ENCODE measurements around the gene IFNA2.
A peak's percentile ranks its signal among the peaks of the same experiment; 100 is the strongest.
"Not testable (repeated sequence)": the region's sequence is repeated elsewhere in the genome, so short reads cannot be mapped to it uniquely, and the experiment has no call there.

The IFNA2 gene

GRCh38 chr9:21385131-21385670, at the start of gene IFNA2:
Gene IFNA2 (minus strand): TSS chr9:21385398. CDS start chr9:21385329, 69 bp downstream.
- no peak for DNase-seq

GRCh38 chr9:21435015-21435383, 49.8 kb upstream of the IFNA2 start:
- not testable (repeated sequence) for DNase-seq

- DNase-seq, result no peak
Observed at GRCh38 chr9:21434202-21435014, 49.2 kb upstream of the IFNA2 start.

GRCh38 chr9:21432672-21433425, 47.7 kb upstream of the IFNA2 start:
- no peak for DNase-seq

GRCh38 chr9:21429191-21429590, 44.0 kb upstream of the IFNA2 start:
- no peak for DNase-seq

- no peak for DNase-seq
Observed at GRCh38 chr9:21428235-21428634, 43.0 kb upstream of the IFNA2 start.

GRCh38 chr9:21415493-21416267, 30.5 kb upstream of the IFNA2 start:
- DNase-seq, result no peak

GRCh38 chr9:21414220-21414940, 29.2 kb upstream of the IFNA2 start:
- DNase-seq, result no peak

GRCh38 chr9:21413624-21414023, 28.4 kb upstream of the IFNA2 start:
- DNase-seq, result no peak

GRCh38 chr9:21413151-21413550, 28.0 kb upstream of the IFNA2 start:
- no peak for DNase-seq

GRCh38 chr9:21412107-21412506, 26.9 kb upstream of the IFNA2 start:
- no peak for DNase-seq

- no peak for DNase-seq
Observed at GRCh38 chr9:21408817-21409216, 23.6 kb upstream of the IFNA2 start, which contains the start of gene IFNA8. Gene IFNA8 (plus strand): TSS chr9:21409117. CDS start chr9:21409177, 60 bp downstream.

GRCh38 chr9:21404146-21404545, 18.9 kb upstream of the IFNA2 start:
- no peak for DNase-seq

GRCh38 chr9:21402386-21403251, 17.4 kb upstream of the IFNA2 start:
- DNase-seq, result no peak

- no peak for DNase-seq
Observed at GRCh38 chr9:21399956-21400355, 14.8 kb upstream of the IFNA2 start.

- no peak for DNase-seq
Observed at GRCh38 chr9:21398955-21399489, 13.8 kb upstream of the IFNA2 start.

- DNase-seq, result peak; percentile 9 to 46 (median 32)
Observed at GRCh38 chr9:21395778-21396717, 10.8 kb upstream of the IFNA2 start.

- DNase-seq, result no peak
Observed at GRCh38 chr9:21392270-21392669, 7.1 kb upstream of the IFNA2 start.

GRCh38 chr9:21383627-21384026, 1.6 kb downstream of the IFNA2 start:
- DNase-seq, result no peak

Data from activated CD4-positive, CD25-positive, alpha-beta regulatory T cell (primary cell).